ENCODE results near the gene FBXO44.

- TF ChIP-seq CTCF (IDR thresholded peaks at IDR 0.05) (no peak), POLR2AphosphoS5 (IDR thresholded peaks at IDR 0.05; ENCODE audit: low read depth, low read length) (no peak), REST (IDR thresholded peaks at IDR 0.05; ENCODE audit: insufficient read depth in 1 of 2, low read depth in 2 of 2, low read length in 1 of 2) (no peak)
Observed at GRCh38 chr1:11648039-11648438, 6.6 kb upstream of the FBXO44 start.

Data from Panc1 (cell line).